HG02798 (cell line): ENCODE data around the gene GTF2H4.
"Not testable (repeated sequence)": the region's sequence is repeated elsewhere in the genome, so short reads cannot be mapped to it uniquely, and the experiment has no call there.

Experiments
- ATAC-seq: cut with Tn5 transposase; IDR thresholded peaks from one replicate; pipeline ENCODE4 v1.9.1; 2021; ENCODE audit warnings: mild to moderate bottlenecking; ENCODE audit not compliant: unreplicated experiment, poor library complexity

Gene GTF2H4

DNA sequence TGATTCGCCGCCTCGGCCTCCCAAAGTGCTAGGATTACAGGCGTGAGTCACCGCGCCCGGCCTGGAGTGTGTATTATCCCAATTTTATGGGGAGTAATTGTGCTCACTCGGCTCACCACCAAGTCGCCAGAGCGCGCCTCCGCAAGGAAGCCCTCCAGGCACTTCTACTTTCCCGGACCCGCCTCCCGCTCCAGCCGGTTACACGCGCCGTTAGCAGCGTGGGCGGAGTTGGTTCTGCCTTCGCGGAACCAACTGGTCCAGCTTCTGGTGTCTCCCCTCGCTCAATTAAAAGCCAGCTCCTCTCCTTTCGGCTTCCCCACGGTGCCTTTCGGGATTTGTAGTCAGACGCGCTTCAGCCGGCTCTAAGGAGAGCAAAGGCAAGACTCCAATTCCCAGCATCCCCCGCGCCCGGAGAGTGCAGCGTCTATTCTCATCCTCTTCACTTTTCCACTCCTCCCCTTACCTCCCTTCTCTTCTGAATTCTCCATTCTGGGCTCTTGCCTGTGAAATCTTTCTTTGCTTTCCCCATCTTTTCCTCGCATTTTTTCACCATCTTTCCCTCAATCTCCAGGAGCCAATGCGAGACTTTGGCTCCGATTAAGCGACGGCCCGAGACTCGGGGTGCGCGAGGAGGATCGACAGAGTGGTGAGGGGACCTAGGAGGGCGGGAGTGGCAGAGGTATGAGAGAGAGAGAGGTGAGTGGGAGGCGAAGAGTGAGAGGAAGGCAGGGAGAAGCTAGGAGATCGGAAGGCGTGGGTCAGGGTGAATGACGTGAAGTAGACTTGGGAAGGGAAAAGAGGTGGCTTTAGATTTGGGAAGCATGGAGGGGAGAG is at the start of gene GTF2H4:
Gene GTF2H4 (plus strand): TSS at position 450 of the 834 bp plus-strand sequence.
- peak; percentile 96 for ATAC-seq

DNA sequence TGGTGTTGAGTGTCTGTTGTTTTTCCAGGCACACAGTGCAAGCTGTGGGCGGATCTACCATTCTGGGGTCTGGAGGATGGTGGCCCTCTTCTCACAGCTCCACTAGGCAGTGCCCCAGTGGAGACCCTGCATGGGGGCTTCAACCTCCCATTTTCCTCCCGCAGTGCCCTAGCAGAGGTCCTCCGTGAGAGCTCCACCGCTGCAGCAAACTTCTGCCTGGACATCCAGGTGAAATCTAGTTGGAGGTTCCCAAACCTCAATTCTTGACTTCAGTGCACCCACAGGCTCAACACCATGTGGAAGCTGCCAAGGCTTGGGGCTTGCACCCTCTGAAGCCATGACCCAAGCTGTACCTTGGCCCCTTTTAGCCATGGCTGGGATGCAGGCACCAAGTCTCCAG is 48.3 kb upstream of the GTF2H4 start:
- not testable (repeated sequence) for ATAC-seq

GRCh38 chr6:30861257-30862048 is 46.6 kb upstream of the GTF2H4 start:
- ATAC-seq = no peak

- no peak for ATAC-seq
Observed at GRCh38 chr6:30862156-30862875, 45.7 kb upstream of the GTF2H4 start.

DNA sequence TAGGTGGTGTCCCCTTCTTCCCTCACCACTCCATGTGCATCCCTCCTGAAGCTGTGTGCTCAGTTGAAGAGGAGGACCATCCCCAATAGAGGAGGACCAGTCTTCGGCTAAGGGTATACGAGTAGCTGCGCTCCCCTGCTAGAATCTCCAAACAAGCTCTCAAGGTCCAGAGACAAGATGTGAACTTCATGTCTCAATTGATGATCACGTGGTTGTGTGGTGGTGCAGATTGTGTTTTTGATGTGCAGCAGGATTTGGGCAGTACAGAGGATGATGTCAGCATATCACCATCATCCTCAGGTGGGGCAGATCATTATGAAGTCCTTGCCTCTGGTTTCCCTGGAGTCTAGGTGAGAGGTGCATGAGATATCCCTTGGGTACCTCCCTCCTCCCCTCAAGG is 43.7 kb upstream of the GTF2H4 start:
- no peak for ATAC-seq

GRCh38 chr6:30869241-30869749 is 38.7 kb upstream of the GTF2H4 start:
- not testable (repeated sequence) for ATAC-seq

GRCh38 chr6:30870546-30870945 is 37.5 kb upstream of the GTF2H4 start:
- no peak for ATAC-seq

- ATAC-seq = no peak
Observed at GRCh38 chr6:30871592-30872183, 36.3 kb upstream of the GTF2H4 start.

GRCh38 chr6:30873137-30873640 is 34.8 kb upstream of the GTF2H4 start:
- ATAC-seq = no peak

- not testable (repeated sequence) for ATAC-seq
Observed at GRCh38 chr6:30873795-30874194, 34.2 kb upstream of the GTF2H4 start.

DNA sequence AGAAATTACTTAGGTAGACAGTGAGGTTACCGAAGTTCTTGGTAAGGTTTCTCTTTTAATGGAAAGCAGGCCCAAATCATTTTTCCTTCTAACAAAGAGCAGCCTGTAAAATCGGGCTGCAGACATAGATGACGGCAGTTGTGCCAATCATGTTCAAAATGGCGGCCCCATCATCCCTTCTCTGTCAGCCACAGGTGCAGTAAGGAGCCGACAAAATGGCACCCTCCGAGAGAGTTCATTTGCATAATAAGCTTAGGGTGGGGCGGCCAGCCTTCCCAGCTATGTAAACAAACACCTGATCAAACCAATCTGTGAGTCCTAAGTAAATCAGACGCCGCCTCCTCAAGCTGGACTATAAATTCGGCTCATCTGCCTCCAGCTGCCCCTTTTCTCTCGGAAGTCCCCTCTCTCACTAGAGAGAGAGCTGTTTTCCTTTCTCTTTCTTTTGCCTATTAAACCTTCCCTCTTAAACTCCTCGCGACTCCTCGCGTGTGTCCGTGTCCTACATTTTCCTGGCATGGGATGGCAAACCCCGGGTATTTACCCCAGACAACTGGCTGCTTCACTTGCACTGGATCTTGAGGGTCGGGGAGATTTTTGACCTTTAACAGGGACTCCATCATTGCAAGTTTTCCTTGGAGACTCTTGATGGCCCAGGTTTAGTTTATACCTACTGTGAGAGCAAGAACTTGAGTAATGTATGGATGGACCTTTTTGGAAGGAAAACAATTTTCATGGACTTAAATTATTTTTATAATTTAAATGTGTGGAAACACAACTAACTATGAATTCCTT is 32.6 kb upstream of the GTF2H4 start:
- ATAC-seq = no peak

DNA sequence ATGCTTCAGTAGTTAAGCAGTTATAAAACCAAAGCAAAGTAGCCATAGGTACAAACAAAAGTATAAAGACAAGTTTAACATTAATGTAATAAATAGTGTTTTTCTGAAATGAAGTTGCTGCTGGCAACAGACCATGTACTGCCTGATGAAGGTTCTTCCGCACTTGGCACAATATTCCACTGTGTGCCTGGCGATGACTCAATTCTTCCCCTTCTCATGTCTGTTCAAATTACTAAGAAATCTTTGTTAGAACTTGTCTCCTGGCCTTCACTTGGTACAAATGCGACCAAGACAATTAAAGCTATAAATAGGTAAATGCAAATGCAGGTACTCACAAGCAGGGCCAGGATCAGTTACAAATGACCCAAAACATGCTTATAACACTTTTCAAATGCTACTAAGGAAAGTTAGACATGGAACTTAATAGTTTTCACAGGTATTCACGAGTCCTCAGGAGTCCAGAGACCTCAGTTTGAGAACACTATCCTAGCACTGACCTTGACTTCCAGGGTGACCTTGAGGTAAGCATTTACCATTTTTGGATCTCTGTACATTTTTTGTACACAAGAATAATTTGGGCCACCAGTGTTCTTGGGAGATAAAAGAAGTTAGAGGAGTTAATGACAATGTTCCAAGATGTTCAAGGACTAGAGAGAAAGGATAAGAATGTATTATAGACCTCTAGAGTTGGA is 31.8 kb upstream of the GTF2H4 start:
- ATAC-seq = no peak

- ATAC-seq = no peak
Observed at GRCh38 chr6:30877419-30878262, 30.4 kb upstream of the GTF2H4 start.

DNA sequence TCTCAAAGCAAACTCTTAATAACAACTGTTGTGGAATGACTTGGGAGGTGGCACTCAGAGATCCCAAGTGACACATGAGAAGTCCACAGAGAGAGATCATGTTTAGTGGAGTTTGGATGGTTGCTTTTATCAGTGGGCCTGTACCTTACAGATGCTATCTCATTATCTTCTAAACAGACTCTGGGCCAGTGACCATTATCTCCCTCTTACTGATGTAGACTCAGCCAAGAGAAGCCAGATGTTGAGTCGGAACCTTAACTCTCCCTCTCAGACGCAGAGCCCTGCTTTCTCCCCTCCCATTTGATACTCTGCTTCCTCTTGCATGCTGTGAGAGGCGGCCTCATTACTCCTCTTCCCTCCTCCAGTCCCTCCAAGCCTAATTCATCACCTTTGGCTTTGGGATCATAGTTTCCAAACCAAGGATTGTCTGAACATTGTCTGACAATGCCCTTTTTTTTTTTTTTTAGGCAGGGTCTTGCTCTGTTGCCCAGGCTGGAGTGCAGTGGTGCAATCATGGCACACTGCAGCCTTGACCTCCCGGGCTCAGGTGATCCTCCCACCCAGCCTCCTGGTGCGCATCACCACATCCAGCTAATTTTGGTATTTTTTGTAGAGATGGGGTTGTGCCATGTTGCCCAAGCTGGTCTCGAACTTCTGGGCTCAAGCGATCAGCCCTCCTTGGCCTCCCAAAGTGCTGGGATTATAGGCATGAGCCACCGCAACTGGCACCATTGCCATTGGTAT is 28.2 kb upstream of the GTF2H4 start:
- ATAC-seq = no peak

DNA sequence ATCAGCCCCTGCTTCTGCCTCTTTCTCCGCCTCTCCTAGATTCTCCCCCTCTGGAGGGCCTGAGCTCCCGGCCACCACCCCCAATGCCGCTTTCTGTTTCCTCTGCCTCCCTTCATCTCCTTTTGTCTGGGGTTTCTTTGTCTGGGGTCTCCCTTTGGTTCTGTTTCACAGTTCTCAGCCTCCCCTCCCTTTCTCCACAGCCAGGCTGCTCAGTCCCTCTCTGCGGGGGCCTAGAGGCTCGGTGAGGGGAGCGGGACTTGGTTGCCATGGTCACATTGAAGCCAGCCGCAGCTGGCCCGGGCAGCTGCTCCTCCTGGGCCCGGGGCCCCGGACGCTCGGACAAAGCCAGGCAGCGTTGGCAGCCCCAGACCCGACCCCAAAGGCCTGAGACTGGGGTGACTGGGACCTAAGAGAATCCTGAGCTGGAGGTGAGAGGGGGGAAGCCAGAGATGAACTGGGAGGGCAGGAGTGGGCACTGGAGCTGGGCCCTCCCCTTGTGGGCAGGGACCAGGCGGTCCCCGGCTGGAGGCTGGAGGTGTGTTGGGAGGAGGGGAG is 27.2 kb upstream of the GTF2H4 start:
- ATAC-seq = no peak

DNA sequence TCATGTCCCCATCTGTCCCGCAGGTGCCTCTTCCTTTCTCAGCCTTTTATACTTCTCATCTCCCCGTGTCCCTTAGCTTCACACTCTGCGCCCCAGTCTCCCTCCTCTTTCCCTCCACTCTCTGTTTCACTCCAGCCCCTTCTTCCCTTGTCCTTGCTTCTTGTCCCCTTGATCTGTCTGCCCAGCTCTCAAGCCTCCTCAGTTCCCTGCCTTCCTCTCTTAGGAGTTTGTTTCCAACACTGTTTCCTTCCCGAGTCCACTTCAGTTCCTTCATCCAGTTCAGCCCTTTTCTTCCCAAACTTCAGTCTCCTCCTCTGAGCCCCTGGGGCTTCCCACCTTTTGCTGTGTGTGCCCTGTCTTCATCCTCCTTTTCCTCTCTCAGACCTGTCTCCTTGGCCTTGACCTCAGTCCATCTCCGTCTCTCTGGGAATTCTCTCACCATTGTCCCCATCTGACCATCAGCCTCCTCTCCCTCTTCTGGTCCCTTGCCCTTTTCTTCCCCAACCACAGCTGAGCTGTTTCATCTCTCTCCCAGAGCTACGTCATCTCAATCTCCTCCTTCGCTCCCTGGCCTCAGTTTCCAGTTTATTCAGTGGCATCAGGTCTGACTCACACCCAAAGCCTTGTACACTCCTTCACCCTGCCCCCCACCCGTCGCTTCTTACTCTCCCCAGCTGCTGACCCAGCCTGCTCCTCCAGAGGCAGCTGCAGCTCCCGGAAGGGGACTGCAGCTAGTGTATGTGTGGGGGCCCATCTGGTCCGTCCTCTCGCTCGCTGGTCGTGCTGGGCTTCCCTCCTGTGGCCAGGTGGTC is 26.4 kb upstream of the GTF2H4 start:
- no peak for ATAC-seq
